ENCODE results near the gene PI4K2B.
"Not testable (repeated sequence)": the region's sequence is repeated elsewhere in the genome, so short reads cannot be mapped to it uniquely, and the experiment has no call there.

Gene PI4K2B

DNA sequence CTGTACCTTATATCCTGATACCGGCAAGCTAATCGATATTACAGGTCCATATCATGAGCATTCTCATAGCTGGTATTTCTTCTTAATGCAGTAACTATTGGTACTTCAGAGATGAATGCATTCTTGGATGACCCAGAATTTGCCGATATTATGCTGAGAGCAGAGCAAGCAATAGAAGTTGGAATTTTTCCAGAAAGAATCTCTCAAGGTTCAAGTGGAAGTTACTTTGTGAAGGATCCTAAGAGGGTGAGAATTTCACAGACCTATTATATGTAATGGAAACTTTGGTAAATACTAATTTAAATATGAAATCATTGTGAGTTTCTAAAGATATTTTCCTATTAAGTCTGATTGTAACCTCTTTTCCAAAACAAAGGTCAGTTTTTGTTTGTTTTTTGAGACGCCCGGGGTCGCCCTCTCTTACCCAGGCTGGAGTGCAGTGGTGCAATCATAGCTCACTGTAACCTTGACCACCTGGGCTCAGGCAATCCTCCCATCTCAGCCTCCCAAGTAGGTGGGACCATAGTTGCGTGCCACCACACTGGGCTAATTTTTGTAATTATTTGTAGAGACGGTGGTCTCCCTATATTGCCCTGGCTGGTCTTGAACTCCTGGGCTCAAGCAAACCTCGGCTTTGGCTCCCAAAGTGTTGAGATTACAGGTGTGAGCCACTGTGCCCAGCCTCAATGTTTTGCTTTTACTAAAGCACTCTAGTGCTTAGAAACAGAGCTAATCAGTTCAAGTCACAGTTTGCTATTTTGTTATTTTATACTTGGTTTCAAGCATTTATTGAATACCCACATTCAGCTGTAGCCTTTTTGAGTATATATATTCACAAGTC is 18.6 kb downstream of the PI4K2B start:
- no peak; the same call in 2 of the 3 replicates for ATAC-seq
- no peak for TF ChIP-seq RARB (CRISPR knock-in tag; IDR thresholded peaks at IDR 0.05)
- no peak for TF ChIP-seq ARNTL (CRISPR knock-in tag; IDR thresholded peaks at IDR 0.05; ENCODE audit: borderline replicate concordance, low read depth)
- TF ChIP-seq TCF4 (CRISPR knock-in tag; IDR thresholded peaks at IDR 0.05; ENCODE audit: borderline replicate concordance), result no peak
- no peak for TF ChIP-seq ZFP30 (CRISPR knock-in tag; IDR thresholded peaks at IDR 0.05)
- TF ChIP-seq, protein P1, sequence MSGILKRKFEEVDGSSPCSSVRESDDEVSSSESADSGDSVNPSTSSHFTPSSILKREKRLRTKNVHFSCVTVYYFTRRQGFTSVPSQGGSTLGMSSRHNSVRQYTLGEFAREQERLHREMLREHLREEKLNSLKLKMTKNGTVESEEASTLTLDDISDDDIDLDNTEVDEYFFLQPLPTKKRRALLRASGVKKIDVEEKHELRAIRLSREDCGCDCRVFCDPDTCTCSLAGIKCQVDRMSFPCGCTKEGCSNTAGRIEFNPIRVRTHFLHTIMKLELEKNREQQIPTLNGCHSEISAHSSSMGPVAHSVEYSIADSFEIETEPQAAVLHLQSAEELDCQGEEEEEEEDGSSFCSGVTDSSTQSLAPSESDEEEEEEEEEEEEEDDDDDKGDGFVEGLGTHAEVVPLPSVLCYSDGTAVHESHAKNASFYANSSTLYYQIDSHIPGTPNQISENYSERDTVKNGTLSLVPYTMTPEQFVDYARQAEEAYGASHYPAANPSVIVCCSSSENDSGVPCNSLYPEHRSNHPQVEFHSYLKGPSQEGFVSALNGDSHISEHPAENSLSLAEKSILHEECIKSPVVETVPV (CRISPR knock-in tag; IDR thresholded peaks at IDR 0.05), result no peak
- TF ChIP-seq, protein P2, sequence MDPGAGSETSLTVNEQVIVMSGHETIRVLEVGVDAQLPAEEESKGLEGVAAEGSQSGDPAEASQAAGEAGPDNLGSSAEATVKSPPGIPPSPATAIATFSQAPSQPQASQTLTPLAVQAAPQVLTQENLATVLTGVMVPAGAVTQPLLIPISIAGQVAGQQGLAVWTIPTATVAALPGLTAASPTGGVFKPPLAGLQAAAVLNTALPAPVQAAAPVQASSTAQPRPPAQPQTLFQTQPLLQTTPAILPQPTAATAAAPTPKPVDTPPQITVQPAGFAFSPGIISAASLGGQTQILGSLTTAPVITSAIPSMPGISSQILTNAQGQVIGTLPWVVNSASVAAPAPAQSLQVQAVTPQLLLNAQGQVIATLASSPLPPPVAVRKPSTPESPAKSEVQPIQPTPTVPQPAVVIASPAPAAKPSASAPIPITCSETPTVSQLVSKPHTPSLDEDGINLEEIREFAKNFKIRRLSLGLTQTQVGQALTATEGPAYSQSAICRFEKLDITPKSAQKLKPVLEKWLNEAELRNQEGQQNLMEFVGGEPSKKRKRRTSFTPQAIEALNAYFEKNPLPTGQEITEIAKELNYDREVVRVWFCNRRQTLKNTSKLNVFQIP (CRISPR knock-in tag; IDR thresholded peaks at IDR 0.05; ENCODE audit: borderline replicate concordance, low read depth), result no peak
- no peak for TF ChIP-seq TSHZ2 (CRISPR knock-in tag; IDR thresholded peaks at IDR 0.05)
- no peak for TF ChIP-seq ZNF70 (CRISPR knock-in tag; IDR thresholded peaks at IDR 0.05)
- TF ChIP-seq ZC3H10 (CRISPR knock-in tag; IDR thresholded peaks at IDR 0.05), result no peak
- TF ChIP-seq, protein P3, sequence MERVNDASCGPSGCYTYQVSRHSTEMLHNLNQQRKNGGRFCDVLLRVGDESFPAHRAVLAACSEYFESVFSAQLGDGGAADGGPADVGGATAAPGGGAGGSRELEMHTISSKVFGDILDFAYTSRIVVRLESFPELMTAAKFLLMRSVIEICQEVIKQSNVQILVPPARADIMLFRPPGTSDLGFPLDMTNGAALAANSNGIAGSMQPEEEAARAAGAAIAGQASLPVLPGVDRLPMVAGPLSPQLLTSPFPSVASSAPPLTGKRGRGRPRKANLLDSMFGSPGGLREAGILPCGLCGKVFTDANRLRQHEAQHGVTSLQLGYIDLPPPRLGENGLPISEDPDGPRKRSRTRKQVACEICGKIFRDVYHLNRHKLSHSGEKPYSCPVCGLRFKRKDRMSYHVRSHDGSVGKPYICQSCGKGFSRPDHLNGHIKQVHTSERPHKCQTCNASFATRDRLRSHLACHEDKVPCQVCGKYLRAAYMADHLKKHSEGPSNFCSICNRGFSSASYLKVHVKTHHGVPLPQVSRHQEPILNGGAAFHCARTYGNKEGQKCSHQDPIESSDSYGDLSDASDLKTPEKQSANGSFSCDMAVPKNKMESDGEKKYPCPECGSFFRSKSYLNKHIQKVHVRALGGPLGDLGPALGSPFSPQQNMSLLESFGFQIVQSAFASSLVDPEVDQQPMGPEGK (CRISPR knock-in tag; IDR thresholded peaks at IDR 0.05; ENCODE audit: borderline replicate concordance), result no peak
- no peak for TF ChIP-seq ZNF8 (CRISPR knock-in tag; IDR thresholded peaks at IDR 0.05)
- no peak for TF ChIP-seq TOX (CRISPR knock-in tag; IDR thresholded peaks at IDR 0.05; ENCODE audit: borderline replicate concordance)

DNA sequence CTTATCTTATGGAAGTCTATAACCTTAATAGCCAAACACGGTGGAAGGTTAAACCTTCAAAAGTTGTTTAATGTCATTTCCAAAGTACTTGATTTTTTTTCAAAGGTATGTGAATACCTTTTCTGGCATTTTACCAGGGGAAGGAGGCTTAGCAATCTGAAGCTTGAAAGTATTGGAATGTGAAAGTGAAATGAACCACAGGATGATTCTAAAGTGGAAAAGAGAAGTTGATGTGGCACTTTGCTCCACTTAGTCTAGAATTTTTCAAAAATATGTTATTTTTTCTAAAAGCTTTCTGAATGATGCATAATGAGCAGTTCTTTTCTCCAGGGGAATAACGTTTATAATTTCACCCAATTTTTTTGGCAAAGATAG is 19.2 kb downstream of the PI4K2B start:
- ATAC-seq, result peak; percentile 32; the same call in 1 of the 3 replicates
- TF ChIP-seq ZNF565 (CRISPR knock-in tag; conservative IDR thresholded peaks at IDR 0.05; ENCODE audit: low read depth), result no peak
- TF ChIP-seq ZC3H10 (CRISPR knock-in tag; IDR thresholded peaks at IDR 0.05), result no peak
- TF ChIP-seq BACH2 (CRISPR knock-in tag; IDR thresholded peaks at IDR 0.05; ENCODE audit: borderline replicate concordance), result no peak
- no peak for TF ChIP-seq RARB (CRISPR knock-in tag; IDR thresholded peaks at IDR 0.05)
- TF ChIP-seq PPARA (CRISPR knock-in tag; IDR thresholded peaks at IDR 0.05; ENCODE audit: borderline replicate concordance), result no peak
- no peak for TF ChIP-seq ARNTL (CRISPR knock-in tag; IDR thresholded peaks at IDR 0.05; ENCODE audit: borderline replicate concordance, low read depth)
- TF ChIP-seq, protein P3 (CRISPR knock-in tag; IDR thresholded peaks at IDR 0.05; ENCODE audit: borderline replicate concordance), result no peak
- no peak for TF ChIP-seq CSDC2 (CRISPR knock-in tag; IDR thresholded peaks at IDR 0.05)
- TF ChIP-seq ZNF8 (CRISPR knock-in tag; IDR thresholded peaks at IDR 0.05), result no peak
- no peak for TF ChIP-seq ZFP3 (CRISPR knock-in tag; IDR thresholded peaks at IDR 0.05)
- TF ChIP-seq TCF4 (CRISPR knock-in tag; IDR thresholded peaks at IDR 0.05; ENCODE audit: borderline replicate concordance), result no peak
- TF ChIP-seq ESRRG (CRISPR knock-in tag; IDR thresholded peaks at IDR 0.05), result no peak
- TF ChIP-seq TSHZ2 (CRISPR knock-in tag; IDR thresholded peaks at IDR 0.05), result no peak
- TF ChIP-seq ZFP30 (CRISPR knock-in tag; IDR thresholded peaks at IDR 0.05), result no peak
- TF ChIP-seq, protein P1 (CRISPR knock-in tag; IDR thresholded peaks at IDR 0.05), result no peak
- TF ChIP-seq TOX (CRISPR knock-in tag; IDR thresholded peaks at IDR 0.05; ENCODE audit: borderline replicate concordance), result no peak
- no peak for TF ChIP-seq SNAI2 (CRISPR knock-in tag; IDR thresholded peaks at IDR 0.05)
- no peak for TF ChIP-seq ISL1 (CRISPR knock-in tag; IDR thresholded peaks at IDR 0.05)

DNA sequence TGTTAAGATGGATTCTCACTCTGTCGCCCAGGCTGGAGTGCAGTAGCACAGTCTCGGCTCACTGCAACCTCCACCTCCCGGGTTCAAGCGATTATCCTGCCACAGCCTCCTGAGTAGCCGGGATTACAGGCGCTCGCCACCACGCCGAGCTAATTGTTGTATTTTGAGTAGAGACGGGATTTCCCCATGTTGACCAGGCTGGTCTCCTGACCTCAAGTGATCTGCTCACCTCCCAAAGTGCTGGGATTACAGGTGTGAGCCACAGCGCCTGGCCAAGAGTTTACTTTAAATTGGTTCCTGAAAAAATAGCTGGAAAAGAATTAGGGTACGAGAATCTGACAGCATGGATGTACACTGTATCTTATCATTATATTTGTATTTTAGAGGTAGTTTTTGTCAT is 20.0 kb downstream of the PI4K2B start:
- not testable (repeated sequence) for ATAC-seq
